NB4 (cell line): ENCODE data around the gene AMIGO1.
A peak's percentile ranks its signal among the peaks of the same experiment; 100 is the strongest.

Experiments
- DNase-seq: peaks from one replicate; pipeline ENCODE4 v3.0.0; 2010; ENCODE audit warnings: low read depth
- H3K4me3 ChIP-seq: one replicate; pipeline ENCODE4 v1.5.1; 2011; ENCODE audit warnings: mild to moderate bottlenecking, low read depth, low read length, moderate library complexity
- CTCF ChIP-seq: IDR thresholded peaks from one replicate; pipeline ENCODE4 v1.5.1; 2012; ENCODE audit warnings: low read depth, low read length
- MAX ChIP-seq: IDR thresholded peaks from 2 replicates; pipeline ENCODE4 v1.6.1; 2011; ENCODE audit warnings: low read depth, low read length
- MYC ChIP-seq: IDR thresholded peaks from 2 replicates; pipeline ENCODE4 v1.6.1; 2011; ENCODE audit warnings: low read depth, low read length
- POLR2A ChIP-seq: IDR thresholded peaks from 2 replicates; pipeline ENCODE4 v1.6.1; 2011; ENCODE audit warnings: mild to moderate bottlenecking; ENCODE audit not compliant: insufficient read length; ENCODE audit errors: extremely low read depth

The AMIGO1 gene

GRCh38 chr1:109532365-109533136 lies 23.0 kb upstream of the AMIGO1 start:
- no peak overlapping the region for H3K4me3 ChIP-seq
- DNase-seq, result peak; percentile 83
- peak; percentile 91 for TF ChIP-seq CTCF
- TF ChIP-seq MAX, result peak; percentile 44; the same call in 1 of the 2 replicates
- TF ChIP-seq MYC, result no peak; the same call in 1 of the 2 replicates
- no peak for TF ChIP-seq POLR2A

- H3K4me3 ChIP-seq, result no peak overlapping the region
- TF ChIP-seq CTCF (no peak), MYC (no peak), POLR2A (no peak), MAX (no peak)
- DNase-seq, result no peak
Observed at GRCh38 chr1:109531826-109532364, 22.4 kb upstream of the AMIGO1 start.

GRCh38 chr1:109531380-109531779 lies 21.9 kb upstream of the AMIGO1 start:
- no peak overlapping the region for H3K4me3 ChIP-seq
- TF ChIP-seq MAX (no peak), MYC (no peak), POLR2A (no peak), CTCF (no peak)
- DNase-seq, result no peak

- DNase-seq, result no peak
- TF ChIP-seq MYC, result no peak
- TF ChIP-seq POLR2A, result no peak
- no peak for TF ChIP-seq CTCF
- no peak for TF ChIP-seq MAX
- no peak overlapping the region for H3K4me3 ChIP-seq
Observed at GRCh38 chr1:109530457-109531087, 21.0 kb upstream of the AMIGO1 start.

- no peak for DNase-seq
- no peak overlapping the region for H3K4me3 ChIP-seq
- TF ChIP-seq CTCF (no peak), MAX (no peak), MYC (no peak), POLR2A (no peak)
Observed at GRCh38 chr1:109529881-109530456, 20.4 kb upstream of the AMIGO1 start.
